Tibial artery (tissue), 4 donors: ENCODE measurements around the gene RPL4.

Source experiments
- DNase-seq, 2 donors: peaks; one replicate each; pipeline ENCODE4 v3.0.0-alpha.2; 2019
- H3K27ac ChIP-seq, 2 donors: fragments of 200-600 bp; sonication (generic) in 1 of 2; 1 replicate in 1 of 2; 2 replicates in 1 of 2; pipeline ENCODE4 v1.5.1; 2018 to 2019; ENCODE audit warnings: mild to moderate bottlenecking in 1 of 2
- H3K27me3 ChIP-seq, 2 donors: fragments of 200-600 bp; sonication (generic) in 1 of 2; one replicate each; pipeline versions ENCODE4 v1.5.1 to v1.6.0; 2016 to 2019
- H3K36me3 ChIP-seq, 3 donors: fragments of 200-600 bp; sonication (generic) in 2 of 3; one replicate each; pipeline ENCODE4 v1.5.1; 2016 to 2019; ENCODE audit warnings: mild to moderate bottlenecking in 2 of 3
- H3K4me1 ChIP-seq, 4 donors: fragments of 200-600 bp; sonication (generic) in 2 of 4; 1 replicate in 3 of 4; 2 replicates in 1 of 4; pipeline ENCODE4 v1.5.1; 2016 to 2019
- H3K4me3 ChIP-seq, 2 donors: fragments of 200-600 bp; sonication (generic) in 1 of 2; 1 replicate in 1 of 2; 2 replicates in 1 of 2; pipeline ENCODE4 v1.5.1; 2018 to 2019; ENCODE audit warnings: mild to moderate bottlenecking in 2 of 2
- H3K9me3 ChIP-seq, 3 donors: fragments of 200-600 bp; sonication (generic) in 1 of 3; one replicate each; pipeline ENCODE4 v1.5.1; 2016 to 2019
- CTCF ChIP-seq, 2 experiments: fragments of 200-600 bp in 1 of 2; fragments of 450-650 bp in 1 of 2; IDR thresholded peaks; one replicate each; pipeline ENCODE4 v1.5.1; 2017 to 2019; ENCODE audit warnings: antibody characterized with exemption in 2 of 2, mild to moderate bottlenecking in 1 of 2, moderate library complexity in 1 of 2
- intact Hi-C: fragments of 100-400 bp; cut with DNase I; formaldehyde crosslinking; loops from one replicate; pipeline ENCODE4 v1.15.0; 2023; ENCODE audit warnings: low total_unique reads

RPL4 gene

GRCh38 chr15:66459818-66460615, 44.6 kb downstream of the RPL4 start:
- H3K4me1 ChIP-seq = no peaks in the 10 kb centered on the region
- no peak overlapping the region for H3K27ac ChIP-seq
- no peak overlapping the region for H3K4me3 ChIP-seq
- no peaks in the 10 kb centered on the region for H3K27me3 ChIP-seq
- H3K9me3 ChIP-seq = no peaks in the 10 kb centered on the region
- no peak for DNase-seq
- no peaks in the 10 kb centered on the region for H3K36me3 ChIP-seq
- TF ChIP-seq CTCF (IDR thresholded peaks at IDR 0.05) = no peak
- intact Hi-C loops = loop anchor here (2.0 kb wide), 1 partner anchor 59 kb away; no protein-coding TSS in a partner anchor

DNA sequence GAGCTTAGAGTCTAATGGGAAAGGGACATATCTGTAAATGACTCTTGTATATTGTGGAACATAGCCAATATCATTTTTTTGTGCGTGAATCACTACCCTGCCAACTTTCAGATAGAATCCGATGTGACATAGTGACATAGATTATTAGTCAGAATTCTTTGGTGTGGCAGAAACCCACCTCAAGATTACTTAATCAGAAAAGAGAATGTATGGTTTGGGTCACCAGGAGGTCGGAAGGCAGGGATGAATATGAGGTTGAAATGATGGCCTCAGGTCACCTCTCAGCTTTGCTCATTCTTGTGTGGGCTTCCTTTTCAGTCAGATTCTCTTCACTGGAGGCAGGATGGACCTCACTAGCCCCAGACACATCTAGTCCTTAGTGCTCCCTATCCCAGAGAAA, 48.4 kb downstream of the RPL4 start:
- Histone ChIP-seq H3K36me3 (no peaks in the 10 kb centered on the region), H3K4me3 (no peak overlapping the region), H3K27ac (no peak overlapping the region), H3K27me3 (no peaks in the 10 kb centered on the region), H3K9me3 (no peaks in the 10 kb centered on the region), H3K4me1 (peaks cover 0 to 4% (median 0%) of the 10 kb centered on the region in 4 donors)
- no peak for TF ChIP-seq CTCF (IDR thresholded peaks at IDR 0.05)
- no peak for DNase-seq
- intact Hi-C loops = no loop called here

DNA sequence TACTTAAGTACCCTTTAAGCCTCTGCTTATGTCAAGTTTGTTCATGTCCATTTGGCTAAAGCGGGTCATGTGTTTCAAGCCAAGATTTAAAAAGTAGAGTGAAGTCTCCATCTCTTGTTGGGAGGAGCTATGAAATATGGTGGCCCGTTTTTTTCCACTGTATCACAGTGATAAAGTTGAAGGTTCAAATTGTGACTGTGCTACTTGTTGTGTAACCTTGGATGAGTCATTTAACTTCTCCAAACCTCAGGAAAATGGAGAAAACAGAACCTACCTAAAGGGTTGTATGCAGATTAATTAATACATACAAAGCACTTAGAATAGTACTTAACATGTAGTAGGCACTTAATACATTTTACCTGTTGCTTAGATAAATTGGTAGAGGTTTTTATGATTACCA, 50.5 kb downstream of the RPL4 start:
- H3K27me3 ChIP-seq = no peaks in the 10 kb centered on the region
- DNase-seq = no peak
- no peak overlapping the region for H3K27ac ChIP-seq
- intact Hi-C loops = no loop called here
- H3K9me3 ChIP-seq = no peaks in the 10 kb centered on the region
- peaks cover 0 to 4% (median 0%) of the 10 kb centered on the region in 4 donors for H3K4me1 ChIP-seq
- TF ChIP-seq CTCF (IDR thresholded peaks at IDR 0.05) = no peak
- peaks cover 0 to 6% (median 0%) of the 10 kb centered on the region in 3 donors for H3K36me3 ChIP-seq
- H3K4me3 ChIP-seq = no peak overlapping the region

DNA sequence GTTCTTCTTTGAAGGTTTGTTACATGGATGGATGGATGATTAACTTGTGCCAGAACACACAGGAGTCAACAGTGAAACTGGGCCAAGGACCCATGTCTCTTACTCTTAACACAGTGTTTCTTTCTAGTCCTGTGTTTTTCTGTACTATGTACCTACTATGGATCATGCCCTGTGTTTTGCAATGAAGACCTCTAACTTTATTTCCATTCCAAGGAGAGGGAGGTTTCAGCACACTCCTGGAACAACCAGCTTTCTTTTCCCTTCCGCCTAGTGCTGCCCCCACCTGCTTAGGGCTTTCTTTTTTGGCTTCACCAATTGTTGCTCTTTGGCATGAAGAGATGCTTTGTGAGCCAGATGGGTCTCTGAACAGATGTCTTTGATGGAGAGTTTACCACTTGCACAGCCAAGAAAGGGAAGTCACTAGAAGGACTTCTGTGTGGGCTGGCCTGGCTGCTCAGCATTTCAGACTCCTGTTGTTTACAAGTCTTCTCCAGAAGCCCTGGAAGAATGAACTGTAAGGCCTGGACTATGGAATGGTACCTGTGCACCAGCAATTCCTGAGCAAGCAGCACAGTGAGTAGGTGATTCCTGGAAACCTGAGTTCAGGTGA, 51.6 kb downstream of the RPL4 start:
- no peaks in the 10 kb centered on the region for H3K9me3 ChIP-seq
- H3K27me3 ChIP-seq = no peaks in the 10 kb centered on the region
- TF ChIP-seq CTCF (IDR thresholded peaks at IDR 0.05) = no peak
- no peak for DNase-seq
- peaks cover 0 to 4% (median 0%) of the 10 kb centered on the region in 4 donors for H3K4me1 ChIP-seq
- H3K4me3 ChIP-seq = no peak overlapping the region
- peaks cover 0 to 15% (median 2%) of the 10 kb centered on the region in 3 donors for H3K36me3 ChIP-seq
- intact Hi-C loops = no loop called here
- no peak overlapping the region for H3K27ac ChIP-seq

- Histone ChIP-seq H3K9me3 (no peaks in the 10 kb centered on the region), H3K4me1 (peaks cover 0 to 4% (median 0%) of the 10 kb centered on the region in 4 donors), H3K4me3 (no peak overlapping the region), H3K36me3 (peaks cover 0 to 15% (median 9%) of the 10 kb centered on the region in 3 donors), H3K27ac (no peak overlapping the region), H3K27me3 (no peaks in the 10 kb centered on the region)
- no peak for TF ChIP-seq CTCF (IDR thresholded peaks at IDR 0.05)
- intact Hi-C loops = no loop called here
- no peak for DNase-seq
Measured at GRCh38 chr15:66452420-66452819, 52.2 kb downstream of the RPL4 start.
